ENCODE measurements around the gene ZP1.
A peak's percentile ranks its signal among the peaks of the same experiment; 100 is the strongest.

ZP1 gene

DNA sequence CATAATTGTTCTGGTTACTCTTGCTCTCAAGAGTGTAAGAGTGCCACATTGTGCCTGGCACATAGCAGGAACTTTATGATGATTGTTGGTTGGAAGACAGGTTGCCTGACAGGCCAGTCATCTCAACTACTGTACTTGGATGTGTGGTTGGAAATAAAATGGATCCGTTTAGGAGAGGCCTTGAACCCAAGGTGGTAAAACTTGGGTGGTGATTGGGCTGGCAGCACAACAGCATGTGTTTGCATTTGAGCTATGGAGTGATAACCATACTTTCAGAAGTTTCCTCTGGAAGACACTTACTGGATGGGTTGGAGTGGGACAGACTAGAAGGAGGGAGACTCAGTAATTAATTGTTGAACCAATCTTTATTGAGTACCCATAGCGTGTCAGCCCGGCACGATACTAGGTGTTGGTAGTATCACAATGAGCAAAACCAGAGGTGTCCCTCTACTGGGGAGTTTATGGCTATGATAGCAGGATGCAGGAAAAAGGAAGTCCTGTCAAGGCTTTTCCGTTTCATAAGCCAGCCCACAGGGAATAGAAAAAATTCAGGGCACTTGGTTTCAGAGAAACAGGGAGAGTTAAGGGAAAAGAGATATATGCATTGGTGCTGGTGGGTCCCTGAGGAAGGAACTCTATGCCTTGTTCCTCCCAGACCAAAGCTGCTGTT lies 43.5 kb downstream of the ZP1 start:
- DNase-seq = no peak

DNA sequence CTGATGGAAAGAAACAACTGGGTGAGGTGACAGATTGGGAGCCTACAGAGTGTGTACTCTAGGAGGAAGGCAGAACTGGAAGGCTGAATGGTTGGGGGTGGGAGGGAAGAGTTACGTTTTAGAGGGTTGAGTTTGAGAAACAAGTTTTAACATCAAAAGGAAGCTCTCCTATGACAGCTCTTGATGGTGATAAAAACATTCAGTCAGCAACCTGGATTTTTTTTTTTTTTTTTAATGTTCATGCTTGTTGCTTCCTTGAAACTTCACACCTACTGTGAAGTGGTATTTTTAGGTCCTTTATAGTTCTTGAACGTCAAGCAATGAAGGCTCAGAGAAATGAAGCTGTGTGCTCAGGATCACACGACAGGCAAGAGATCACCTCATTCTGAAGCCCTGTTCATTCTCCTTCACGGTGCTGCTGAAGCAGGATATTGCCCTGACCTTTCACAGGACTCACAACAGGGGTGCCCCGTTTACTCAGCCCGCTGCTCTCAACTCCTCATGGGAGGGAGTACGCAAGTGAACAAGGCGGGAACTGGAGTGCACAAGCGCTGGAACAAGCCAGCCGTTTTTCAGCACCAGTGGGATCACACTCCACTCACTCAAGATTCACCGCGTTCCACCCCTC lies 45.0 kb downstream of the ZP1 start:
- DNase-seq = no peak

DNA sequence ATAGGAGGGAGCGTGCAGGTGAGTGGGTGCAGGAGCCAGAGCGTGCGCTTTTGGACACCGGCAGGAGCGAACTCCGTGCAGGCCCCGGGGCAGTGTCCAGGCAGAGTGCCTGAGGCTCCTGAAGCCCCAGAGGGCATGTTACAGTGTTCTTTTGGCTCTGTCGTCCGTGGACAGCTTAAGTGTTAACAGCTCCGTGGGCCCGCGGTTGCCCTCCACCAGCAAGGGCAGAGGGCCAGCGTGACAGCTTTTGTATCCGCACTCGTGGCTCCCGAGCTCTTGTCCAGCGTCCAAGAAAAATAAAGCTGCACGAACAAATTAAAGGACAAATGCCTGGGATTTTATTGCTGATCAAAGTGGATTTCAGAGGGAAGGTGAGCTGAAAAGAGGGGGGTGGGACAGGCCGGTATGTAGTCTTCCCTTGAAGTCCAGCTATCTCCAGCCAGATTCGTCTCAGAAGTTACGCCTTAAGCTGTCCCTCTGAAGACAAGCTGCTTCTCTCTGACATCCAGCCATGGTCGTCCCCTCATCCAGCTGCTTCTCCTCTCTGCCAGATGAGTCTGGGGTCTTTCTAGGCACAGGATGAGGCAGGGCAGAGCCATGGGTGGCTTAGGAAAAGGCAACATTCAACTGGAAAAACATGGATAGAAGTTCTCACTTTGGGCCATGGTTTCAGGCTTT lies 45.6 kb downstream of the ZP1 start:
- no peak for DNase-seq

GRCh38 chr11:60913793-60914632 lies 46.7 kb downstream of the ZP1 start, which contains the start of gene TMEM109:
TSS of gene TMEM109 (plus strand) at chr11:60914158. CDS start at chr11:60919694, 5,536 bp downstream.
- DNase-seq = peak; percentile 89

DNA sequence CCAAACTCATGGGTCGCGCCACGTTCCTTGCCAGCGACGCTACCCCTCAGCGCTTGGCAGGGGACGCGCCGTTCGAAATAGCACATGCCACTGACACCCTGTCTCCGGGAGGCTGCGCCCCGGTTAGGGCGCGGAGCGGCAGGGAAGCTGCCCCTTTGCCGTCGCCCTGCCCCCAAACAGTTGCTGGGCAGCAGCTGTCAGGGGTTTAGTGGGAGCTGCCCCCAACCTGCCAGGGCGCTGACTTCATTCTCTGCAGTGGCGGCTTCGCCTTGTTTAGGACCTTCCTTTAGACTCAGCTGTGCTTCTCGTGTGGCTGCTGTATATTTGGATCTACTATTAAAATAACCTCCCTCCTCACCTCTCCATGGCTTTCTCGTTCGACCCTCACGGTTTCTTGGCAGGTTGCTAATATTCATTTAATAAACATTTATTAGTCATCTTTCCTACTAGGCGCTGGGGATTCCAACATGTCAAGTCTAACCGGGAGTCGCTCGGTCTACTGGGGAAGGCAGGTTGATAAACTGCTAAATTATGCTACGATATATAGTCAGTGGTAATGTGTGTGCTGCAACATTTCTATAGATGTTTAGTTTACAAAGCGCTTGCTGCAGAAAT lies 47.4 kb downstream of the ZP1 start:
- DNase-seq = no peak

GRCh38 chr11:60915248-60915914 lies 48.0 kb downstream of the ZP1 start:
- peak; percentile 67 for DNase-seq

GRCh38 chr11:60916669-60917206 lies 49.4 kb downstream of the ZP1 start:
- DNase-seq = no peak

GRCh38 chr11:60917267-60917666 lies 49.9 kb downstream of the ZP1 start:
- DNase-seq = no peak

- no peak for DNase-seq
These were observed 51.1 kb downstream of the ZP1 start for GRCh38 chr11:60918251-60918938.

DNA sequence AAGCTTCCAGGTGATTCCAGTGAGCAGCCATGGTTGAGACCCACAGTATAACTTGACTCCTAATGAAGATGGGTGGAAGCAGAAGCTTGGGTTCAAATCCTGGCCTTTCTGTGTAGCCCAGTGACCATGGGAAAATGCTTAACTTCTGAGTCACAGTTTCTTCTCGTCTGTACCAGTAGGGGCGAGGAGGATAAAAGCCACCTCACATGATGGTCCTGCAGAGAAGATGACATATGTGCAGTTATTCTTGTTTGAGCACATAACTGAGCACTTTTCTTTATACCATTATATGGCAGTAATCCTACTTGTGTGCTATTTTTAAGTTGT lies 51.6 kb downstream of the ZP1 start:
- DNase-seq = no peak

DNA sequence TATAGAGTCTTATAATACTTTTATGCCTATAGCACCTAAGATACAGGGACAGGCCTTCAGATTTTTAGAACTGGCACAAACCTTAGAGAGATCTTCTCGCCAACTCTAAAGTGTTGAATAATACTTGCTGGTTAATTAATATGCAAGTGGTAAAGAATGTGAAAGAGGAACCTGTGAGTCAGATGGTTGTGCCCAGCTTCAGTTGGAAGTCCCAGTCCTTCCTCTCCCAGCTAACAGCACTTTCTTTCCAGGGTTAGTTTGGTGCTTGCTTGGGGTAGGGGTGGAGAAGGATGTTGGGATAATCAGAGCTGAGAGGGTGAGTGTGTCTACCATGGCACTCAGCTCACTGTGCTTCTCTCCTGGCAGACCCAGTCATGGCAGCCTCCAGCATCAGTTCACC lies 52.0 kb downstream of the ZP1 start:
- no peak for DNase-seq

DNA sequence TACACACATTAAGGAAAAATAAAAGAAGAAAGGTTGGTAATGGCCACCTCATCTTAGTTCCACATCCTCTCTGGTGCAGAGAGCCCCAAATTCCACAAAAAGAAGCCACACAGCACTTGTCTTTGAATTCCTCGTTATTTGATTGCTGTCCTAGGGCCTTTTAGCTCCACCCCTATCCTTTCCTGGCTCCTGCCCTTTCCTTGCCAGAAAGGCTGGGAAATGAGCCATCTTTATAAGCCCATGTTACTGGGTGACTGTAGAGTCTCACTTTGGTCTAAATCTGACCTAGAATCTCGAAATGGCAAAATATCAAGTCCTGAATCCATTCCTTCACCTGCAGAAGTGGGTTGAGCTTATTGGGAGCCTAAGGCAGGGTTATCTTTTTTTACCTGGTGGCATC lies 52.6 kb downstream of the ZP1 start:
- no peak for DNase-seq

- no peak for DNase-seq
These were observed 53.9 kb downstream of the ZP1 start for GRCh38 chr11:60921259-60921658.

GRCh38 chr11:60921777-60922335 lies 54.5 kb downstream of the ZP1 start:
- no peak for DNase-seq

DNA sequence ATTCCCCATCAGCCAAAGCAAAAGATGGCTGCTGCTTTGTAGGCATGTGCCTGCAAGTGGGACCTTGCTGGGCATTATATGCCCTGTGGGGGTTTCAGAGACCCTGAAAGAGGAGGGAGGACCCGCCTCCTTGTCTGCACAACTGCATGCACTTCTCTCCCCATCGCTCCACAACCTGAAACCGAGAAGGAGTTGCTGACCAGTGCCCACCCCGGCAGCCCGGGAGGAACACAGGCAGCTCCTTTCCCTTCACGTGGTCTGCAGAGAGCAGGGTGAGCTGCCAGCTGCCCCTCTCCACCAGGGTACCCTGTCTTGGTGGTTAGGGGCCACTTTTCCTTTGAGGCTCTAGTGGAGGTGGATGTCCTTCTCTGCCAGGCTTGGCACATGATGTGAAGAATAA lies 55.6 kb downstream of the ZP1 start:
- no peak for DNase-seq

DNA sequence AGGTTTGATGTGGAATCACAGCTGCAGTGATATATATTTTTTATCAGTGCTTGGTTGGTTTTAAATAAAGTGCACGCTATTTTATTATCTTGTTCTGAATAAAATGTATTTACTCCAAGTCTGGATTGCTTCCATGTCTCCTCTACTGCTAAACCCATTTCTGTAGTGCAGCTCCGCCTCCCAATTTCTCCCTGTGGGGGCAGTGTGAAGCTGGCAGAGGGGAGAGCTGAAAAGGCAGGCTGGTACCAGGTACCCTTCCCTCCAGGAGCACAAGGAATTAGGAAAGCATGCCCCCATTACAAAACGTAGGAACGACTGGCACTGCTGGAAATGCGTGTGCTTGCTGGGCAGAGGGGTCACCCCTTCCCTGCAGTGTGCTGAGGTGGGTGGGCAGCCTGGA lies 56.0 kb downstream of the ZP1 start:
- DNase-seq = no peak

DNA sequence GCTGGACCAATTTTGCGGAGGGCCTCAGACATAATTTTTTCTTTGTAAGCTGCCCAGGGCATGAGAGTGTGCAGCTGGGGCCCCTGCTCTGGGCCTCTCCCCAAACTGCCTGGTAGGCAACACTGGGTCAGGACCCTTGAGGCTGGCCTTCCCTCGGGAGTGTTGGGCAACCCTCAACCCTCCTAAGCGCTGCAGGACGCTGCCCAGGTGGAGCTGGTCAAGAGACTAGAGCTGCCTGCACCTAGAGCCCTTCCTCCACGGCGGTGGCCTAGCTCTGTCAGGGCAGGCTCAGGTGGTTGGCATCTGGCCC lies 56.4 kb downstream of the ZP1 start:
- no peak for DNase-seq

DNA sequence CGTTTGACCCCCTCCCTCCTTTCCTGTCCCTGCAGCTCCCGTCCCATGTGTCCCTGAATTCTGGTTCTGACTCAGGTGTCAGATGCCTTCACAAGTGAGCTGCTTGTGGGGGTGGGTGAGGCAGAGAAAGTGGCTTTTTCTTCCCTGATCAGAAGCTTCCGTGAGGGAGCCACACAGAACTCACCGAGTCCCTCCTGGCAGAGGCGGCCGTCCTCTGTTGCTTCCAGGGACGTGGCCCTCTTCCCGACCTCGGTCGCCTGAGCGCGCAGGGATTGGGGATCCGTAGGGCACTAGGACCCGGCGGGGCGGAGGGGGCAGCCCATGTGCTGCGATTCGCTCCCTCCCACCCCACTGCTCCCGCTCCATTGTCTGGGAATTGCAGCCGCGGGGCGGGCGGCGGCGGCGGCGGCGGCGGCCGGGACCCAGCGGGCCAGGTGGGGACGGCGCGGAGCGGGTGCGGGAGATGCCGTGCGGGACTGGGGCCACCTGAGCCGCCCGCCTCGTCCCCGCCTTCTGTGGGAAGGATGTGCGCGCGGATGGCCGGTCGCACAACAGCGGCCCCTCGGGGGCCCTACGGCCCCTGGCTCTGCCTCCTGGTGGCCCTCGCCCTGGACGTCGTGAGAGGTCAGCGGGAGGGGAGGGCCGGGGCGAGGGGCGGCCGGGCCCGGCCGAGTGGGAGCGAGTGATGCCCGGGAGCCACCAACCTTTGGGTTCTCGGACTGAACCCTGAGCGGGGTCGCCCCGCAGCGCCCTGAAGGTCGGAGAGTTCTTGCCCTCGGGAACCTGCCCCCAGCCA lies 57.0 kb downstream of the ZP1 start, which contains the start of gene TMEM132A:
Gene TMEM132A, plus strand, starts transcription at position 351 of the 796 bp plus-strand sequence. Its CDS starts 174 bp downstream, at position 525.
- DNase-seq = no peak
